Central memory CD8-positive, alpha-beta T cell (primary cell): ENCODE data around the gene PRMT7.

ENCODE experiments used
- ATAC-seq: fragments of 150-1000 bp; cut with Tn5 transposase; replicated peaks from 2 replicates; pipeline ENCODE4 v1.10.0; 2022; ENCODE audit warnings: mild to moderate bottlenecking, moderate FRiP score, moderate number of reproducible peaks; ENCODE audit not compliant: poor library complexity, severe bottlenecking; ENCODE audit errors: extremely low read depth
- DNase-seq, 2 donors: peaks; one replicate each; pipeline ENCODE4 v3.0.0; 2021; ENCODE audit warnings: low spot score in 2 of 2
- H3K27ac Mint-ChIP-seq: one replicate; pipeline ENCODE4 v1.8.0; 2022; ENCODE audit warnings: low read depth, mild to moderate bottlenecking, moderate library complexity, mixed read lengths
- H3K27me3 Mint-ChIP-seq: one replicate; pipeline ENCODE4 v1.8.0; 2022; ENCODE audit warnings: mixed read lengths
- H3K36me3 Mint-ChIP-seq: one replicate; pipeline ENCODE4 v1.8.0; 2022; ENCODE audit warnings: mild to moderate bottlenecking, moderate library complexity, mixed read lengths; ENCODE audit not compliant: insufficient read depth
- H3K4me1 Mint-ChIP-seq: one replicate; pipeline ENCODE4 v1.8.0; 2022; ENCODE audit warnings: mixed read lengths
- H3K4me3 Mint-ChIP-seq: one replicate; pipeline ENCODE4 v1.8.0; 2022; ENCODE audit warnings: mild to moderate bottlenecking, moderate library complexity, mixed read lengths
- H3K9me3 Mint-ChIP-seq: one replicate; pipeline ENCODE4 v1.8.0; 2022; ENCODE audit warnings: mixed read lengths

PRMT7 gene

GRCh38 chr16:68347605-68348004, 36.8 kb downstream of the PRMT7 start:
- no peak overlapping the region for H3K4me3 Mint-ChIP-seq
- DNase-seq, result no peak
- peaks cover 7% of the 10 kb centered on the region for H3K4me1 Mint-ChIP-seq
- peaks cover 39% of the 10 kb centered on the region for H3K36me3 Mint-ChIP-seq
- H3K27me3 Mint-ChIP-seq, result no peaks in the 10 kb centered on the region
- no peak for ATAC-seq
- H3K9me3 Mint-ChIP-seq, result no peaks in the 10 kb centered on the region
- H3K27ac Mint-ChIP-seq, result no peak overlapping the region

- H3K4me1 Mint-ChIP-seq, result peaks cover 7% of the 10 kb centered on the region
- no peak overlapping the region for H3K4me3 Mint-ChIP-seq
- H3K27me3 Mint-ChIP-seq, result no peaks in the 10 kb centered on the region
- DNase-seq (no peak), ATAC-seq (no peak)
- H3K36me3 Mint-ChIP-seq, result peaks cover 43% of the 10 kb centered on the region
- H3K27ac Mint-ChIP-seq, result no peak overlapping the region
- no peaks in the 10 kb centered on the region for H3K9me3 Mint-ChIP-seq
Measured at GRCh38 chr16:68348639-68349445, 38.0 kb downstream of the PRMT7 start.

GRCh38 chr16:68349838-68350410, 39.1 kb downstream of the PRMT7 start:
- DNase-seq (no peak), ATAC-seq (no peak)
- no peak overlapping the region for H3K27ac Mint-ChIP-seq
- no peaks in the 10 kb centered on the region for H3K9me3 Mint-ChIP-seq
- H3K4me3 Mint-ChIP-seq, result no peak overlapping the region
- peaks cover 17% of the 10 kb centered on the region for H3K4me1 Mint-ChIP-seq
- H3K36me3 Mint-ChIP-seq, result peaks cover 43% of the 10 kb centered on the region
- H3K27me3 Mint-ChIP-seq, result no peaks in the 10 kb centered on the region

- DNase-seq (no peak), ATAC-seq (no peak)
- no peak overlapping the region for H3K4me3 Mint-ChIP-seq
- no peaks in the 10 kb centered on the region for H3K27me3 Mint-ChIP-seq
- peaks cover 45% of the 10 kb centered on the region for H3K36me3 Mint-ChIP-seq
- no peak overlapping the region for H3K27ac Mint-ChIP-seq
- H3K9me3 Mint-ChIP-seq, result no peaks in the 10 kb centered on the region
- peaks cover 27% of the 10 kb centered on the region for H3K4me1 Mint-ChIP-seq
Measured at GRCh38 chr16:68350813-68351350, 40.1 kb downstream of the PRMT7 start.

GRCh38 chr16:68351463-68351862, 40.6 kb downstream of the PRMT7 start:
- Mint-ChIP-seq H3K4me3 (no peak overlapping the region), H3K4me1 (peaks cover 31% of the 10 kb centered on the region), H3K36me3 (peaks cover 47% of the 10 kb centered on the region)

GRCh38 chr16:68351991-68352431, 41.2 kb downstream of the PRMT7 start:
- Mint-ChIP-seq H3K27me3 (no peaks in the 10 kb centered on the region), H3K4me3 (no peak overlapping the region), H3K4me1 (peaks cover 31% of the 10 kb centered on the region), H3K27ac (no peak overlapping the region), H3K9me3 (no peaks in the 10 kb centered on the region), H3K36me3 (peaks cover 45% of the 10 kb centered on the region)
- ATAC-seq, result no peak
- no peak for DNase-seq

More at GRCh38 chr16:68351463-68351862, 40.6 kb downstream of the PRMT7 start:
- no peak for DNase-seq
- Mint-ChIP-seq H3K27ac (no peak overlapping the region), H3K9me3 (no peaks in the 10 kb centered on the region), H3K27me3 (no peaks in the 10 kb centered on the region)
- ATAC-seq, result no peak

GRCh38 chr16:68353366-68353765, 42.5 kb downstream of the PRMT7 start:
- Mint-ChIP-seq H3K4me3 (no peak overlapping the region), H3K27me3 (no peaks in the 10 kb centered on the region), H3K27ac (no peak overlapping the region), H3K9me3 (no peaks in the 10 kb centered on the region), H3K4me1 (peaks cover 34% of the 10 kb centered on the region), H3K36me3 (peaks cover 37% of the 10 kb centered on the region)
- ATAC-seq (no peak), DNase-seq (no peak)

- ATAC-seq (no peak), DNase-seq (no peak)
- Mint-ChIP-seq H3K9me3 (no peaks in the 10 kb centered on the region), H3K27ac (peak overlapping the region; percentile 55), H3K27me3 (no peaks in the 10 kb centered on the region), H3K4me1 (peaks cover 34% of the 10 kb centered on the region), H3K36me3 (peaks cover 24% of the 10 kb centered on the region), H3K4me3 (peak overlapping the region; percentile 75)
Measured at GRCh38 chr16:68354816-68355215, 44.0 kb downstream of the PRMT7 start.

GRCh38 chr16:68355447-68356248, 44.8 kb downstream of the PRMT7 start:
- H3K36me3 Mint-ChIP-seq, result peaks cover 21% of the 10 kb centered on the region
- ATAC-seq, result no peak
- H3K4me1 Mint-ChIP-seq, result peaks cover 39% of the 10 kb centered on the region
- DNase-seq, result no peak
- H3K9me3 Mint-ChIP-seq, result no peaks in the 10 kb centered on the region
- no peaks in the 10 kb centered on the region for H3K27me3 Mint-ChIP-seq
- peak overlapping the region; percentile 78 for H3K27ac Mint-ChIP-seq
- H3K4me3 Mint-ChIP-seq, result peak overlapping the region; percentile 75

- Mint-ChIP-seq H3K36me3 (peaks cover 21% of the 10 kb centered on the region), H3K4me1 (peaks cover 39% of the 10 kb centered on the region), H3K27me3 (no peaks in the 10 kb centered on the region), H3K4me3 (peak overlapping the region; percentile 75), H3K27ac (peak overlapping the region; percentile 78), H3K9me3 (no peaks in the 10 kb centered on the region)
- ATAC-seq (peak; percentile 89), DNase-seq (peak; percentile 47 to 63)
Measured at GRCh38 chr16:68356249-68356918, 45.6 kb downstream of the PRMT7 start.

- Mint-ChIP-seq H3K36me3 (peaks cover 19% of the 10 kb centered on the region), H3K27me3 (no peaks in the 10 kb centered on the region), H3K4me3 (peak overlapping the region; percentile 75), H3K4me1 (peaks cover 39% of the 10 kb centered on the region), H3K27ac (peak overlapping the region; percentile 78), H3K9me3 (no peaks in the 10 kb centered on the region)
- DNase-seq (no peak), ATAC-seq (no peak)
Measured at GRCh38 chr16:68356919-68357286, 46.1 kb downstream of the PRMT7 start.

- H3K27me3 Mint-ChIP-seq, result no peaks in the 10 kb centered on the region
- no peak for DNase-seq
- no peak overlapping the region for H3K27ac Mint-ChIP-seq
- H3K9me3 Mint-ChIP-seq, result no peaks in the 10 kb centered on the region
- H3K4me1 Mint-ChIP-seq, result peaks cover 39% of the 10 kb centered on the region
- H3K4me3 Mint-ChIP-seq, result peak overlapping the region; percentile 75
- H3K36me3 Mint-ChIP-seq, result peaks cover 17% of the 10 kb centered on the region
- ATAC-seq, result no peak
Measured at GRCh38 chr16:68357521-68357922, 46.7 kb downstream of the PRMT7 start.
